ENCODE results near the gene CSGALNACT2.
"Not testable (repeated sequence)": the region's sequence is repeated elsewhere in the genome, so short reads cannot be mapped to it uniquely, and the experiment has no call there.

Gene CSGALNACT2

GRCh38 chr10:43218951-43219837 lies 80.9 kb downstream of the CSGALNACT2 start:
- TF ChIP-seq, protein P1, sequence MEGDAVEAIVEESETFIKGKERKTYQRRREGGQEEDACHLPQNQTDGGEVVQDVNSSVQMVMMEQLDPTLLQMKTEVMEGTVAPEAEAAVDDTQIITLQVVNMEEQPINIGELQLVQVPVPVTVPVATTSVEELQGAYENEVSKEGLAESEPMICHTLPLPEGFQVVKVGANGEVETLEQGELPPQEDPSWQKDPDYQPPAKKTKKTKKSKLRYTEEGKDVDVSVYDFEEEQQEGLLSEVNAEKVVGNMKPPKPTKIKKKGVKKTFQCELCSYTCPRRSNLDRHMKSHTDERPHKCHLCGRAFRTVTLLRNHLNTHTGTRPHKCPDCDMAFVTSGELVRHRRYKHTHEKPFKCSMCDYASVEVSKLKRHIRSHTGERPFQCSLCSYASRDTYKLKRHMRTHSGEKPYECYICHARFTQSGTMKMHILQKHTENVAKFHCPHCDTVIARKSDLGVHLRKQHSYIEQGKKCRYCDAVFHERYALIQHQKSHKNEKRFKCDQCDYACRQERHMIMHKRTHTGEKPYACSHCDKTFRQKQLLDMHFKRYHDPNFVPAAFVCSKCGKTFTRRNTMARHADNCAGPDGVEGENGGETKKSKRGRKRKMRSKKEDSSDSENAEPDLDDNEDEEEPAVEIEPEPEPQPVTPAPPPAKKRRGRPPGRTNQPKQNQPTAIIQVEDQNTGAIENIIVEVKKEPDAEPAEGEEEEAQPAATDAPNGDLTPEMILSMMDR (IDR thresholded peaks at IDR 0.05): no peak
- Histone ChIP-seq H3K36me3 (no peaks in the 10 kb centered on the region), H3K27ac (no peak overlapping the region), H3K4me1 (peaks cover 0 to 12% (median 0%) of the 10 kb centered on the region in 4 donors), H3K27me3 (peaks cover 0 to 50% of the 10 kb centered on the region in 2 donors), H3K4me3 (no peak overlapping the region), H3K9me3 (no peaks in the 10 kb centered on the region)
- DNase-seq: no peak
- intact Hi-C loops (cut with DNase I; ENCODE audit: low total_unique reads): no loop called here

DNA sequence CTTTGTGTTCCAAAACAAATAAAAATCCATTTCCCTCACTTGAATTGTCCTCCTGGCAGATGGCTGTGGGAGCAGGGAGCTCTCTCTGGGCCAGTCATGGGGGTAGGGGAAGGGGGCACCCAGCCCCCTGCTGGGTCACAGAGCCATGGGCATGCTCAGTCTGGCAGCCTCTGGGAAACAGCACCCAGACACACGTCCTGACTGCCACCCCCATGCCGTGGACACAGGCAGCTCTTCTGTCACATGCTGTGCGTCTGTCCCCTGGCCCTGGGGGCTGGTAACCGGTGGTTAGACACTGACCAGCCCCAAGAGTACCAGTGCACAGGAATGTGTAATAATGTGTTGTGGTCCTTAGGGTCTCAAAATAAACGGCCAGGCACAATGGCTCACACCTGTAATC lies 81.6 kb downstream of the CSGALNACT2 start:
- intact Hi-C loops (cut with DNase I; ENCODE audit: low total_unique reads): no loop called here
- Histone ChIP-seq H3K27ac (no peak overlapping the region), H3K4me1 (peaks cover 0 to 9% (median 0%) of the 10 kb centered on the region in 4 donors), H3K36me3 (no peaks in the 10 kb centered on the region), H3K4me3 (no peak overlapping the region), H3K27me3 (peaks cover 0 to 50% of the 10 kb centered on the region in 2 donors), H3K9me3 (no peaks in the 10 kb centered on the region)
- TF ChIP-seq, protein P1 (IDR thresholded peaks at IDR 0.05): no peak
- DNase-seq: no peak

DNA sequence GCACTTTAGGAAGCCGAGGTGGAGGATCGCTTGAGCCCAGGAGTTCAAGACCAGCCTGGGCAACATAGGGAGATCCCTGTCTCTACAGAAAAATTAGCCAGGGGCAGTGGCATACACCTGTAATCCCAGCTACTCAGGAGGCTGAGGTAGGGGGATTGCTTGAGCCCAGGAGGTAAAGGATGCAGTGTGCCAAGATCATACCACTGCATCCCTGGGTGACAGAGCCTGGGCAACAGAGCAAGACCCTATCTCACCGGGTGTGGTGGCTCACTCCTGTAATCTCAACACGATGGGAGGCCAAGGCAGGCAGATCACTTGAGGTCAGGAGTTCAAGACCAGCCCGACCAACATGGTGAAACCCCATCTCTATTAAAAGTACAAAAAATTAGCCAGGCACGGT lies 82.0 kb downstream of the CSGALNACT2 start:
- H3K4me1 ChIP-seq; H3K36me3 ChIP-seq; H3K4me3 ChIP-seq; H3K9me3 ChIP-seq; intact Hi-C loops (cut with DNase I; ENCODE audit: low total_unique reads); H3K27ac ChIP-seq: not testable (repeated sequence)
- peak in 1 of 2 donors; percentile 16 for DNase-seq
- H3K27me3 ChIP-seq: peaks cover 0 to 49% of the 10 kb centered on the region in 2 donors

DNA sequence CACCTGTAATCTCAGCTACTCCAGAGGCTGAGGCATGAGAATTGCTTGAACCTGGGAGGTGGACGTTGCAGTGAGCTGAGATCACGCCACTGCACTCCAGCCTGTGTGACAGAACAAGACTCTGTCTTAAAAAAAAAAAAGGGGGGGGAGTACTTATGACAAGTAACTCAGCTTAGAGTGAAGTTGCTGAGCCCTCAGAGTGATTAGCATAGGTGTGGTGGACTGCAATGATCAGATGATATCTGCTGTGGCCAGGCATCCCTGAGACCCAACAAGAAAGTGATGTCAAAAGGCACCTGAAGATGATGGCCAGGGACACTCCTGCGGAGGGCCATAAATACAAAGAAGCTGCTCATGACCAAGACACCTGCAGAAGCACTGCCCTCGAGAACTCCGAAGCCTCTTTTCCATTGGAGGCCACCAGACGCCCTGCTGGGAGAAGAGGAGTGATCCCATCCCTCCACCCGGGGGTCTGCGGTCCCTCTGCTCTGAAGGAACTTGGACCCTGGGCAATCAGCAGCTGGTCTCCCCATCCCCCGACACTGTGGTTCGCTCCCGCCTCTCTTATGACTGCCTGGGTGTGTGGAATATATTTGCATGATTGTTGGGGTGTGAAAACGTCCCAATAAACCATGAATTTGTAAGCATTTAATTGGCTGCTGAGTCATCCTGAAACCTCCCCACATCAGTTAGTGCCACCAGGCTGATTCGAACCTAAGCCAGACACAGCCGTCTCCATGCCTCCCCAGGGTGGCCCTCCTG lies 82.6 kb downstream of the CSGALNACT2 start:
- Histone ChIP-seq H3K36me3 (no peaks in the 10 kb centered on the region), H3K4me3 (no peak overlapping the region), H3K27ac (no peak overlapping the region), H3K27me3 (peaks cover 0 to 44% of the 10 kb centered on the region in 2 donors), H3K4me1 (peaks cover 0 to 8% (median 0%) of the 10 kb centered on the region in 4 donors), H3K9me3 (no peaks in the 10 kb centered on the region)
- TF ChIP-seq, protein P1 (IDR thresholded peaks at IDR 0.05): no peak
- intact Hi-C loops (cut with DNase I; ENCODE audit: low total_unique reads): no loop called here
- peak in 1 of 2 donors; percentile 41 for DNase-seq

- intact Hi-C loops (cut with DNase I; ENCODE audit: low total_unique reads): no loop called here
- no peaks in the 10 kb centered on the region for H3K36me3 ChIP-seq
- peak; percentile 7 to 47 for DNase-seq
- H3K4me3 ChIP-seq: no peak overlapping the region
- peaks cover 0 to 44% of the 10 kb centered on the region in 2 donors for H3K27me3 ChIP-seq
- H3K27ac ChIP-seq: no peak overlapping the region
- TF ChIP-seq, protein P1 (IDR thresholded peaks at IDR 0.05): no peak
- peaks cover 0 to 16% (median 0%) of the 10 kb centered on the region in 4 donors for H3K4me1 ChIP-seq
- no peaks in the 10 kb centered on the region for H3K9me3 ChIP-seq
These were observed 83.4 kb downstream of the CSGALNACT2 start for GRCh38 chr10:43221419-43222209.

Data from tibial artery (tissue), 4 donors.